ENCODE data around the gene CNTRL. TPM values are rescaled to one million over a fixed set of nuclear protein-coding genes. Genes with fewer than 3 reads are reported as not detected.
"Not testable (repeated sequence)": the region's sequence is repeated elsewhere in the genome, so short reads cannot be mapped to it uniquely, and the experiment has no call there.

CNTRL gene
- polyA plus RNA-seq, 1 of the 3 experiments (the other 2 are of a cell fraction) = 3.6 TPM

DNA sequence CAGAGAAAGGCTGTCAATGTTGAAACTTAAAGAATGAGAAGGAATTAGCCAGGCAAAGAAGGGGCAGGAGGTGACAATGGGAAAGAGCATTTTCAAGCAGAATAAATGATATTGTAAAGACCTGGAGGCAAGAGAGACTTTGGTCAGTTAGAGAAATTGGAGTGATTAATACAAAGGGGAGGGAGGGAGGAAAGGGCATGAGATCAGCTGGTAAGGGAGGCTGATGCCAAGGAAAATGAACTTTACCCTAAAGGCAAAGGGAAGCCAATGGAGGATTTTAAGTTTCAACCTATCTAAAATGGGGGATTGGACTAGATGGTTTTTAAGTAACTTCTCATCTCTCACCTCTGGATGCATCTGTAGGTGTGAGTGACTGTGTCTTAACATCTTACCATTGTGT lies 48.0 kb upstream of the CNTRL start:
- H3K4me2 ChIP-seq = no peak overlapping the region
- no peak for TF ChIP-seq FOSL2 (IDR thresholded peaks at IDR 0.05; ENCODE audit: borderline replicate concordance, low read depth)
- no peak for TF ChIP-seq FOXJ3 (CRISPR knock-in tag; IDR thresholded peaks at IDR 0.05)
- TF ChIP-seq CHD2 (IDR thresholded peaks at IDR 0.05; ENCODE audit: low read length, partially characterized antibody) = no peak
- TF ChIP-seq, protein P1, sequence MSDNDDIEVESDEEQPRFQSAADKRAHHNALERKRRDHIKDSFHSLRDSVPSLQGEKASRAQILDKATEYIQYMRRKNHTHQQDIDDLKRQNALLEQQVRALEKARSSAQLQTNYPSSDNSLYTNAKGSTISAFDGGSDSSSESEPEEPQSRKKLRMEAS (IDR thresholded peaks at IDR 0.05; ENCODE audit: low read depth) = no peak
- no peak for TF ChIP-seq JUND (IDR thresholded peaks at IDR 0.05)
- no peak for TF ChIP-seq POLR2AphosphoS5 (IDR thresholded peaks at IDR 0.05; ENCODE audit: low read depth, low read length)
- TF ChIP-seq RAD21 (IDR thresholded peaks at IDR 0.05; ENCODE audit: low read length) = no peak
- H3K27me3 ChIP-seq (ENCODE audit: insufficient read depth) = no peaks in the 10 kb centered on the region
- peaks cover 0 to 13% of the 10 kb centered on the region in 2 experiments for H3K36me3 ChIP-seq (replicated peaks in 1 of 2; ENCODE audit: control insufficient read depth in 1 of 2, insufficient read depth in 2 of 2, low read length in 1 of 2)
- no peaks in the 10 kb centered on the region for H4K20me1 ChIP-seq (ENCODE audit: insufficient read depth)
- H3K4me3 ChIP-seq (ENCODE audit: low read depth in 2 of 2, low read length in 1 of 2) = no peak overlapping the region
- no peaks in the 10 kb centered on the region for H3K4me1 ChIP-seq (ENCODE audit: control insufficient read depth in 1 of 2, insufficient read depth in 2 of 2, low read depth in 1 of 2, low read length in 1 of 2)
- DNase-seq = no peak
- H3K9ac ChIP-seq = no peak overlapping the region
- ChIA-PET POLR2A (no interaction called here), CTCF (interaction anchor here (1.0 kb wide), 1 partner anchor 33 kb away, joined by 3 read pairs; no protein-coding TSS in a partner anchor)
- H2AFZ ChIP-seq (ENCODE audit: low read depth) = no peak overlapping the region
- no peaks in the 10 kb centered on the region for H3K79me2 ChIP-seq (ENCODE audit: insufficient read depth)
- H3F3A ChIP-seq (replicated peaks; ENCODE audit: insufficient read depth) = no peaks in the 10 kb centered on the region
- H3K27ac ChIP-seq (ENCODE audit: low read depth in 2 of 2, low read length in 1 of 2) = no peak overlapping the region
- H3K9me3 ChIP-seq = no peaks in the 10 kb centered on the region
- no peaks in the 10 kb centered on the region for H3K9me2 ChIP-seq

DNA sequence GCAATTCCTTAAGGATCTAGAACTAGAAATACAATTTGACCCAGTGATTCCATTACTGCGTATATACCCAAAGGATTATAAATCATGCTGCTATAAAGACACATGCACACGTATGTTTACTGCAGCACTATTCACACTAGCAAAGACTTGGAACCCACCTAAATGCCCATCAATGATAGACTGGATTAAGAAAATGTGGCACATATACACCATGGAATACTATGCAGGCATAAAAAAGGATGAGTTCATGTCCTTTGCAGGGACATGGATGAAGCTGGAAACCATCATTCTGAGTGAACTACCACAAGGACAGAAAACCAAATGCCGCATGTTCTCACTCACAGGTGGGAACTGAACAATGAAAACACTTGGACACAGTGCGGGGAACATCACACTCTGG lies 46.5 kb upstream of the CNTRL start:
- 73% methylated on average over 4 of the region's 4 CpGs for WGBS (ENCODE audit: low lambda C conversion rate)
- H3F3A ChIP-seq (replicated peaks; ENCODE audit: insufficient read depth); H3K4me1 ChIP-seq (ENCODE audit: control insufficient read depth in 1 of 2, insufficient read depth in 2 of 2, low read depth in 1 of 2, low read length in 1 of 2); H3K79me2 ChIP-seq (ENCODE audit: insufficient read depth); H2AFZ ChIP-seq (ENCODE audit: low read depth); H3K27ac ChIP-seq (ENCODE audit: low read depth in 2 of 2, low read length in 1 of 2); POLR2A ChIA-PET; H3K27me3 ChIP-seq (ENCODE audit: insufficient read depth); DNase-seq; H3K4me3 ChIP-seq (ENCODE audit: low read depth in 2 of 2, low read length in 1 of 2); H3K4me2 ChIP-seq; H4K20me1 ChIP-seq (ENCODE audit: insufficient read depth); H3K9me2 ChIP-seq; H3K9me3 ChIP-seq; H3K9ac ChIP-seq: not testable (repeated sequence)
- H3K36me3 ChIP-seq (replicated peaks in 1 of 2; ENCODE audit: control insufficient read depth in 1 of 2, insufficient read depth in 2 of 2, low read length in 1 of 2) = peaks cover 0 to 16% of the 10 kb centered on the region in 2 experiments
- CTCF ChIA-PET = interaction anchor here (1.0 to 1.4 kb wide), 3 partner anchors 8 to 32 kb away, joined by 3 to 5 read pairs (median 3); no protein-coding TSS in a partner anchor

- no peaks in the 10 kb centered on the region for H3K9me2 ChIP-seq
- H2AFZ ChIP-seq (ENCODE audit: low read depth) = no peak overlapping the region
- CTCF ChIA-PET = interaction anchor here (1.1 to 1.4 kb wide), 2 partner anchors 9 to 30 kb away, joined by 3 to 5 read pairs; no protein-coding TSS in a partner anchor
- no peak for DNase-seq
- H4K20me1 ChIP-seq (ENCODE audit: insufficient read depth) = no peaks in the 10 kb centered on the region
- H3F3A ChIP-seq (replicated peaks; ENCODE audit: insufficient read depth) = no peaks in the 10 kb centered on the region
- no peak overlapping the region for H3K9ac ChIP-seq
- H3K4me2 ChIP-seq = no peak overlapping the region
- H3K9me3 ChIP-seq = no peaks in the 10 kb centered on the region
- H3K27me3 ChIP-seq (ENCODE audit: insufficient read depth) = no peaks in the 10 kb centered on the region
- peaks cover 0 to 16% of the 10 kb centered on the region in 2 experiments for H3K36me3 ChIP-seq (replicated peaks in 1 of 2; ENCODE audit: control insufficient read depth in 1 of 2, insufficient read depth in 2 of 2, low read length in 1 of 2)
- H3K4me3 ChIP-seq (ENCODE audit: low read depth in 2 of 2, low read length in 1 of 2) = no peak overlapping the region
- no peak overlapping the region for H3K27ac ChIP-seq (ENCODE audit: low read depth in 2 of 2, low read length in 1 of 2)
- H3K79me2 ChIP-seq (ENCODE audit: insufficient read depth) = no peaks in the 10 kb centered on the region
- POLR2A ChIA-PET = no interaction called here
- TF ChIP-seq EP300 (IDR thresholded peaks at IDR 0.05; ENCODE audit: borderline replicate concordance in 1 of 2, low read depth in 1 of 2, low read length in 1 of 2) (no peak), RAD21 (IDR thresholded peaks at IDR 0.05; ENCODE audit: low read length) (no peak), NRF1 (IDR thresholded peaks at IDR 0.05; ENCODE audit: low read depth, low read length) (no peak), FOSL2 (IDR thresholded peaks at IDR 0.05; ENCODE audit: borderline replicate concordance, low read depth) (no peak), PBX3 (IDR thresholded peaks at IDR 0.05) (no peak), RXRA (IDR thresholded peaks at IDR 0.05; ENCODE audit: borderline replicate concordance, low read depth) (no peak), EZH2phosphoT487 (IDR thresholded peaks at IDR 0.05; ENCODE audit: borderline replicate concordance, low read depth) (no peak), JUND (IDR thresholded peaks at IDR 0.05) (no peak), TEAD4 (IDR thresholded peaks at IDR 0.05; ENCODE audit: borderline replicate concordance, insufficient read depth) (no peak), ELF1 (IDR thresholded peaks at IDR 0.05) (no peak), GATA2 (CRISPR knock-in tag; IDR thresholded peaks at IDR 0.05) (no peak)
- no peaks in the 10 kb centered on the region for H3K4me1 ChIP-seq (ENCODE audit: control insufficient read depth in 1 of 2, insufficient read depth in 2 of 2, low read depth in 1 of 2, low read length in 1 of 2)
- WGBS (ENCODE audit: low lambda C conversion rate) = 53% methylated on average over 1 of the region's 1 CpG
Measured at GRCh38 chr9:121029469-121029868, 45.3 kb upstream of the CNTRL start.
